IMR-90 (cell line): ENCODE data around the gene RGS10. TPM values are rescaled to one million over a fixed set of nuclear protein-coding genes. Genes with fewer than 3 reads are reported as not detected.

Source experiments
- ATAC-seq: fragments of 200-7000 bp; cut with Tn5 transposase; 2 replicates; pipeline ENCODE4 v1.9.1; 2020; ENCODE audit warnings: low read depth, mild to moderate bottlenecking, moderate library complexity
- BruUV-seq: library from RNA; stranded (reverse); fragments of 400-500 nt; replicated peaks from 2 replicates; lab custom pipeline; 2021; lab: Mats Ljungman, UMichigan
- CTCF ChIA-PET: fragments of 300-600 bp; formaldehyde crosslinking; extraction: SDS; loops from one replicate; lab custom pipeline; 2021; ENCODE audit warnings: antibody characterized with exemption; lab: Yijun Ruan, JAX
- POLR2A ChIA-PET: fragments of 300-600 bp; sonication (Branson Sonifier 250); formaldehyde crosslinking; loops from one replicate; lab custom pipeline; 2022; ENCODE audit warnings: antibody characterized with exemption; ENCODE audit not compliant: unreplicated experiment; lab: Charles Lee
- DNase-seq: peaks from one replicate; pipeline ENCODE4 v3.0.0; 2013
- H2AFZ ChIP-seq: replicated peaks from 2 replicates; pipeline ENCODE3; 2013; ENCODE audit warnings: low read length, mild to moderate bottlenecking; ENCODE audit not compliant: poor library complexity
- H2AK5ac ChIP-seq: 2 replicates; pipeline ENCODE4 v1.6.1; 2013; ENCODE audit warnings: low read depth, low read length, inconsistent platforms
- H2AK9ac ChIP-seq: replicated peaks from 2 replicates; pipeline ENCODE3; 2013; ENCODE audit warnings: mild to moderate bottlenecking, low read depth, low read length, moderate library complexity; ENCODE audit not compliant: poor library complexity
- H2BK120ac ChIP-seq: 2 replicates; pipeline ENCODE4 v1.6.1; 2013; ENCODE audit warnings: low read depth, low read length, inconsistent platforms
- H2BK15ac ChIP-seq: 3 replicates; pipeline ENCODE4 v1.6.1; 2013; ENCODE audit warnings: low read depth, low read length, inconsistent platforms
- H2BK20ac ChIP-seq: 2 replicates; pipeline ENCODE4 v1.6.1; 2013; ENCODE audit warnings: low read depth, mild to moderate bottlenecking, inconsistent platforms, low read length, moderate library complexity
- H2BK5ac ChIP-seq: 2 replicates; pipeline ENCODE4 v1.6.1; 2013; ENCODE audit warnings: mild to moderate bottlenecking, low read depth, low read length, inconsistent platforms; ENCODE audit not compliant: poor library complexity, severe bottlenecking
- H3K14ac ChIP-seq: replicated peaks from 2 replicates; pipeline ENCODE4 v1.6.1; 2013; ENCODE audit warnings: low read depth, low read length, inconsistent platforms
- H3K18ac ChIP-seq: 2 replicates; pipeline ENCODE4 v1.6.1; 2013; ENCODE audit warnings: low read depth, low read length, control low read depth
- H3K23ac ChIP-seq: 2 replicates; pipeline ENCODE4 v1.6.1; 2013; ENCODE audit warnings: low read depth, low read length, inconsistent platforms
- H3K27ac ChIP-seq: 2 replicates; pipeline ENCODE4 v1.5.1; 2013; ENCODE audit warnings: mild to moderate bottlenecking, control low read depth, low read length; ENCODE audit not compliant: insufficient read depth
- H3K27me3 ChIP-seq: 2 replicates; pipeline ENCODE4 v1.6.1; 2013; ENCODE audit warnings: low read length; ENCODE audit not compliant: control insufficient read depth, insufficient read depth
- H3K36me3 ChIP-seq: 2 replicates; pipeline ENCODE4 v1.6.1; 2013; ENCODE audit warnings: low read length, mixed read lengths; ENCODE audit not compliant: control insufficient read depth, insufficient read depth
- H3K4ac ChIP-seq: 2 replicates; pipeline ENCODE4 v1.6.1; 2013; ENCODE audit warnings: low read depth, low read length, inconsistent platforms
- H3K4me1 ChIP-seq: 2 replicates; pipeline ENCODE4 v1.6.1; 2013; ENCODE audit warnings: low read length, mixed read lengths; ENCODE audit not compliant: control insufficient read depth, insufficient read depth
- H3K4me2 ChIP-seq: 2 replicates; pipeline ENCODE4 v1.6.1; 2013; ENCODE audit warnings: low read depth, mild to moderate bottlenecking, control low read depth, low read length, moderate library complexity
- H3K4me3 ChIP-seq: 2 replicates; pipeline ENCODE4 v1.5.1; 2013; ENCODE audit warnings: low read depth, mild to moderate bottlenecking, control low read depth, low read length, moderate library complexity; ENCODE audit not compliant: insufficient read depth
- H3K56ac ChIP-seq: 2 replicates; pipeline ENCODE4 v1.6.1; 2013; ENCODE audit warnings: low read length, inconsistent platforms; ENCODE audit not compliant: insufficient read depth; ENCODE audit errors: extremely low read depth
- H3K79me1 ChIP-seq, 2 experiments: 2 replicates each; pipeline ENCODE4 v1.6.1; 2013; ENCODE audit warnings: low read length in 2 of 2, inconsistent platforms in 1 of 2, low read depth in 1 of 2
- H3K9ac ChIP-seq: 2 replicates; pipeline ENCODE4 v1.6.1; 2013; ENCODE audit warnings: low read depth, low read length, control low read depth
- H3K9me1 ChIP-seq: 2 replicates; pipeline ENCODE4 v1.6.1; 2013; ENCODE audit warnings: low read length, inconsistent platforms; ENCODE audit not compliant: insufficient read depth
- H3K9me3 ChIP-seq: 2 replicates; pipeline ENCODE4 v1.6.1; 2013; ENCODE audit warnings: low read length; ENCODE audit not compliant: control insufficient read depth, insufficient read depth
- H4K20me1 ChIP-seq: 2 replicates; pipeline ENCODE4 v1.6.1; 2013; ENCODE audit warnings: low read length, inconsistent platforms; ENCODE audit not compliant: insufficient read depth
- H4K5ac ChIP-seq: 2 replicates; pipeline ENCODE4 v1.6.1; 2013; ENCODE audit warnings: mild to moderate bottlenecking, low read depth, low read length, control low read depth
- H4K8ac ChIP-seq, 2 experiments: 2 replicates each; pipeline ENCODE4 v1.6.1; 2013; ENCODE audit warnings: low read depth in 2 of 2, low read length in 2 of 2, control low read depth in 1 of 2, inconsistent platforms in 1 of 2
- H4K91ac ChIP-seq: 2 replicates; pipeline ENCODE4 v1.6.1; 2013; ENCODE audit warnings: low read depth, low read length, inconsistent platforms; ENCODE audit not compliant: insufficient read depth
- BHLHE40 ChIP-seq: fragments of 150-350 bp; IDR thresholded peaks from 2 replicates; pipeline ENCODE4 v1.6.1; 2016; ENCODE audit warnings: mild to moderate bottlenecking, low read depth, low read length
- CEBPB ChIP-seq: IDR thresholded peaks from 2 replicates; pipeline ENCODE4 v1.6.1; 2012; ENCODE audit warnings: low read depth, low read length, improper control_type of control experiment
- FOS ChIP-seq: fragments of 150-350 bp; IDR thresholded peaks from 2 replicates; pipeline ENCODE4 v1.6.1; 2016; ENCODE audit warnings: low read depth, low read length
- MAFK ChIP-seq: IDR thresholded peaks from 2 replicates; pipeline ENCODE4 v1.6.1; 2012; ENCODE audit warnings: low read depth, low read length, improper control_type of control experiment
- MXI1 ChIP-seq: IDR thresholded peaks from 2 replicates; pipeline ENCODE4 v1.6.1; 2012; ENCODE audit warnings: low read depth, mild to moderate bottlenecking, low read length, moderate library complexity, borderline replicate concordance
- NFE2L2 ChIP-seq: fragments of 150-350 bp; IDR thresholded peaks from 2 replicates; pipeline ENCODE4 v1.6.1; 2016; ENCODE audit warnings: low read depth, mild to moderate bottlenecking, low read length
- POLR2A ChIP-seq: IDR thresholded peaks from 2 replicates; pipeline ENCODE4 v1.6.1; 2012; ENCODE audit warnings: mild to moderate bottlenecking, low read depth, low read length
- RAD21 ChIP-seq: IDR thresholded peaks from 2 replicates; pipeline ENCODE4 v1.6.1; 2012; ENCODE audit warnings: low read length, improper control_type of control experiment
- RFX5 ChIP-seq: IDR thresholded peaks from 2 replicates; pipeline ENCODE4 v1.8.0; 2012; ENCODE audit warnings: low read depth, mild to moderate bottlenecking, low read length, moderate library complexity
- SMC3 ChIP-seq: fragments of 150-350 bp; IDR thresholded peaks from 2 replicates; pipeline ENCODE4 v1.6.1; 2016; ENCODE audit warnings: low read depth, mild to moderate bottlenecking, antibody characterized with exemption, low read length, moderate library complexity
- USF2 ChIP-seq: fragments of 150-350 bp; IDR thresholded peaks from 2 replicates; pipeline ENCODE4 v1.6.1; 2017; ENCODE audit warnings: mild to moderate bottlenecking, antibody characterized with exemption, low read length, low read depth
- WGBS, 2 experiments: methylation state at CpG; one replicate each; pipeline versions ENCODE4 v1.1.5 to v1.1.7; 2013; ENCODE audit warnings: missing lambda C conversion rate in 2 of 2; ENCODE audit not compliant: insufficient read length in 1 of 2; ENCODE audit errors: extremely low coverage in 2 of 2; 5-methylcytosine and 5-hydroxymethylcytosine counted together
- dilution Hi-C: fragments of 300-500 bp; cut with HindIII; formaldehyde crosslinking; loops from one replicate; pipeline ENCODE4 v1.14.3; 2018; ENCODE audit warnings: low sequenced_read_pairs; ENCODE audit not compliant: unreplicated experiment
- in situ Hi-C: fragments of 300-500 bp; cut with MboI; formaldehyde crosslinking; loops from 3 replicates; pipeline ENCODE4 v1.14.3; 2019; ENCODE audit warnings: low sequenced_read_pairs, inconsistent platforms, mixed read lengths
- intact Hi-C: fragments of 100-400 bp; cut with micrococcal nuclease; formaldehyde crosslinking; loops from 2 replicates; pipeline ENCODE4 v1.10.0; 2022
- polyA plus RNA-seq, 3 experiments: library from polyadenylated mRNA; depleted of rRNA; stranded (reverse); fragments of >200 nt; gene quantifications; 2 replicates each; pipeline ENCODE4 v1.2.3, GENCODE V29; 2012; ENCODE audit warnings: low replicate concordance in 1 of 3
- total RNA-seq: library from RNA; depleted of rRNA; stranded (reverse); fragments of >200 nt; gene quantifications from 2 replicates; pipeline ENCODE4 v1.2.3, GENCODE V29; 2012
- TF ChIP-seq, protein P1 (sequence below): conservative IDR thresholded peaks from 2 replicates; pipeline ENCODE4 v1.5.1; 2012; ENCODE audit warnings: mild to moderate bottlenecking, low read depth, low read length, improper control_type of control experiment
- TF ChIP-seq, protein P2 (sequence below): fragments of 150-350 bp; IDR thresholded peaks from 2 replicates; pipeline ENCODE4 v1.6.1; 2016; ENCODE audit warnings: low read depth, mild to moderate bottlenecking, low read length, moderate library complexity, borderline replicate concordance

Gene RGS10
- total and polyA plus RNA-seq, 2 of the 4 experiments (the other 2 are of a cell fraction): 35.3 to 89.7 TPM

DNA sequence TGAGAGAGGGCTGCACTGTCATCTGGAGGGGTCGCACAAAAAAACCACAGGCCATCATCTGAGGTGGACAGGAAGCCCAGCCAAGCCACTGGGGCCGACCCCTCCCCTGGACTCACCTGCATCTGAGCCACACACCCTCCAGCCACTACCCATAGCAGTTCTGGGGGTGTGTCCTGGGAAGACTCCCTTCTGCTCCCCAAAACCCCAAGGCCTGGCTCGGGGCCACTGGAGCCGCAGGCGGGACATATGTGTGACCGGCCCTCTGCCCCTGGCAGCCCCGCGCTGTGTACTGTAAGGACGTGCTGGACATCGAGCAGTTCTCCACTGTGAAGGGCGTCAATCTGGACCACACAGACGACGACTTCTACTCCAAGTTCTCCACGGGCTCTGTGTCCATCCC, 90.1 kb downstream of the RGS10 start:
- Histone ChIP-seq H2AK9ac (no peak overlapping the region), H3K14ac (no peak overlapping the region), H3K4me3 (no peak overlapping the region), H3K27me3 (no peaks in the 10 kb centered on the region), H3K9ac (no peak overlapping the region), H4K5ac (no peak overlapping the region), H3K4me1 (peaks cover 6% of the 10 kb centered on the region; the same call in 1 of the 2 replicates), H3K36me3 (peaks cover 86% of the 10 kb centered on the region), H3K79me1 (peaks cover 0 to 10% of the 10 kb centered on the region in 2 experiments; a peak in 1 of 4 replicates), H3K56ac (no peak overlapping the region), H2AFZ (no peak overlapping the region), H2AK5ac (no peak overlapping the region), H3K9me1 (peaks cover 5% of the 10 kb centered on the region; the same call in 1 of the 2 replicates), H2BK120ac (no peak overlapping the region), H3K23ac (no peak overlapping the region), H3K18ac (no peak overlapping the region), H4K20me1 (no peaks in the 10 kb centered on the region; the same call in 1 of the 2 replicates), H3K4ac (no peak overlapping the region), H4K8ac (no peak overlapping the region), H3K27ac (no peak overlapping the region), H3K4me2 (no peak overlapping the region), H4K91ac (no peak overlapping the region), H2BK5ac (no peak overlapping the region), H2BK15ac (no peak overlapping the region), H2BK20ac (no peak overlapping the region), H3K9me3 (no peaks in the 10 kb centered on the region)
- CTCF ChIA-PET: no interaction called here
- dilution Hi-C loops: no loop called here
- POLR2A ChIA-PET: no interaction called here
- TF ChIP-seq RAD21: no peak
- TF ChIP-seq RFX5: no peak
- no peak for TF ChIP-seq BHLHE40
- TF ChIP-seq MAFK: no peak
- TF ChIP-seq POLR2A: no peak
- TF ChIP-seq SMC3: no peak
- TF ChIP-seq FOS: no peak
- TF ChIP-seq, protein P1, sequence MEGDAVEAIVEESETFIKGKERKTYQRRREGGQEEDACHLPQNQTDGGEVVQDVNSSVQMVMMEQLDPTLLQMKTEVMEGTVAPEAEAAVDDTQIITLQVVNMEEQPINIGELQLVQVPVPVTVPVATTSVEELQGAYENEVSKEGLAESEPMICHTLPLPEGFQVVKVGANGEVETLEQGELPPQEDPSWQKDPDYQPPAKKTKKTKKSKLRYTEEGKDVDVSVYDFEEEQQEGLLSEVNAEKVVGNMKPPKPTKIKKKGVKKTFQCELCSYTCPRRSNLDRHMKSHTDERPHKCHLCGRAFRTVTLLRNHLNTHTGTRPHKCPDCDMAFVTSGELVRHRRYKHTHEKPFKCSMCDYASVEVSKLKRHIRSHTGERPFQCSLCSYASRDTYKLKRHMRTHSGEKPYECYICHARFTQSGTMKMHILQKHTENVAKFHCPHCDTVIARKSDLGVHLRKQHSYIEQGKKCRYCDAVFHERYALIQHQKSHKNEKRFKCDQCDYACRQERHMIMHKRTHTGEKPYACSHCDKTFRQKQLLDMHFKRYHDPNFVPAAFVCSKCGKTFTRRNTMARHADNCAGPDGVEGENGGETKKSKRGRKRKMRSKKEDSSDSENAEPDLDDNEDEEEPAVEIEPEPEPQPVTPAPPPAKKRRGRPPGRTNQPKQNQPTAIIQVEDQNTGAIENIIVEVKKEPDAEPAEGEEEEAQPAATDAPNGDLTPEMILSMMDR: no peak
- TF ChIP-seq MXI1: no peak
- no peak for TF ChIP-seq CEBPB
- TF ChIP-seq, protein P2, sequence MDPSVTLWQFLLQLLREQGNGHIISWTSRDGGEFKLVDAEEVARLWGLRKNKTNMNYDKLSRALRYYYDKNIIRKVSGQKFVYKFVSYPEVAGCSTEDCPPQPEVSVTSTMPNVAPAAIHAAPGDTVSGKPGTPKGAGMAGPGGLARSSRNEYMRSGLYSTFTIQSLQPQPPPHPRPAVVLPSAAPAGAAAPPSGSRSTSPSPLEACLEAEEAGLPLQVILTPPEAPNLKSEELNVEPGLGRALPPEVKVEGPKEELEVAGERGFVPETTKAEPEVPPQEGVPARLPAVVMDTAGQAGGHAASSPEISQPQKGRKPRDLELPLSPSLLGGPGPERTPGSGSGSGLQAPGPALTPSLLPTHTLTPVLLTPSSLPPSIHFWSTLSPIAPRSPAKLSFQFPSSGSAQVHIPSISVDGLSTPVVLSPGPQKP: no peak
- no peak for TF ChIP-seq NFE2L2
- TF ChIP-seq USF2: no peak
- ATAC-seq: no peak
- DNase-seq: no peak
- 96% methylated on average over 8 of the region's 14 CpGs; no CpG with 5 or more reads in 1 of the 2 experiments for WGBS, 2 experiments
- in situ Hi-C loops: no loop called here
- intact Hi-C loops: no loop called here
- BruUV-seq: no TSS peak
